ENCODE data around the gene MTFP1.
A peak's percentile ranks its signal among the peaks of the same experiment; 100 is the strongest.

Gene MTFP1

GRCh38 chr22:30436196-30436595 is 10.6 kb downstream of the MTFP1 start:
- TF ChIP-seq CTCF (IDR thresholded peaks at IDR 0.05; ENCODE audit: low read length) (no peak), EZH2 (IDR thresholded peaks at IDR 0.05; ENCODE audit: borderline replicate concordance, low read length) (no peak)
- Histone ChIP-seq H4K20me1 (ENCODE audit: insufficient read depth, low read length) (no peaks in the 10 kb centered on the region), H3K4me3 (ENCODE audit: low read depth, low read length, poor library complexity, severe bottlenecking) (peak overlapping the region; percentile 56), H3K79me2 (ENCODE audit: insufficient read depth, low read length) (no peaks in the 10 kb centered on the region), H3K4me1 (ENCODE audit: insufficient read depth, low read length, severe bottlenecking) (peaks cover 15% of the 10 kb centered on the region), H3K9me2 (ENCODE audit: low read depth, low read length) (no peaks in the 10 kb centered on the region), H3K36me3 (ENCODE audit: insufficient read depth, low read length) (no peaks in the 10 kb centered on the region; the same call in 1 of the 2 replicates), H2AFZ (ENCODE audit: low read length) (peak overlapping the region; percentile 90; the same call in 1 of the 2 replicates), H3K9me3 (ENCODE audit: low read length) (0 out of 2 replicates have a peak, but pooled peaks cover 2% of the 10 kb centered on the region), H3K27ac (ENCODE audit: low read depth, low read length, poor library complexity, severe bottlenecking) (no peak overlapping the region), H3K9ac (ENCODE audit: low read length) (no peak overlapping the region), H3K4me2 (ENCODE audit: low read length) (peak overlapping the region; percentile 65), H3K27me3 (ENCODE audit: insufficient read depth, low read length) (no peaks in the 10 kb centered on the region), H3F3A (ENCODE audit: insufficient read depth, low read length) (no peaks in the 10 kb centered on the region)

- H3K9me3 ChIP-seq (ENCODE audit: low read length), result 0 out of 2 replicates have a peak, but pooled peaks cover 2% of the 10 kb centered on the region
Observed at GRCh38 chr22:30438559-30438958, 13.0 kb downstream of the MTFP1 start.

GRCh38 chr22:30439226-30439625 is 13.7 kb downstream of the MTFP1 start:
- Histone ChIP-seq H4K20me1 (ENCODE audit: insufficient read depth, low read length) (no peaks in the 10 kb centered on the region), H3F3A (ENCODE audit: insufficient read depth, low read length) (no peaks in the 10 kb centered on the region), H3K4me1 (ENCODE audit: insufficient read depth, low read length, severe bottlenecking) (peaks cover 15% of the 10 kb centered on the region), H3K9me2 (ENCODE audit: low read depth, low read length) (no peaks in the 10 kb centered on the region), H2AFZ (ENCODE audit: low read length) (no peak overlapping the region), H3K4me3 (ENCODE audit: low read depth, low read length, poor library complexity, severe bottlenecking) (no peak overlapping the region), H3K27ac (ENCODE audit: low read depth, low read length, poor library complexity, severe bottlenecking) (no peak overlapping the region), H3K9me3 (ENCODE audit: low read length) (0 out of 2 replicates have a peak, but pooled peaks cover 2% of the 10 kb centered on the region), H3K36me3 (ENCODE audit: insufficient read depth, low read length) (no peaks in the 10 kb centered on the region; the same call in 1 of the 2 replicates), H3K4me2 (ENCODE audit: low read length) (no peak overlapping the region), H3K9ac (ENCODE audit: low read length) (no peak overlapping the region), H3K27me3 (ENCODE audit: insufficient read depth, low read length) (no peaks in the 10 kb centered on the region), H3K79me2 (ENCODE audit: insufficient read depth, low read length) (no peaks in the 10 kb centered on the region)
- TF ChIP-seq CTCF (IDR thresholded peaks at IDR 0.05; ENCODE audit: low read length) (no peak), EZH2 (IDR thresholded peaks at IDR 0.05; ENCODE audit: borderline replicate concordance, low read length) (no peak)

More at GRCh38 chr22:30438559-30438958, 13.0 kb downstream of the MTFP1 start:
- Histone ChIP-seq H3K4me1 (ENCODE audit: insufficient read depth, low read length, severe bottlenecking) (peaks cover 15% of the 10 kb centered on the region), H3K4me2 (ENCODE audit: low read length) (no peak overlapping the region), H3K9me2 (ENCODE audit: low read depth, low read length) (no peaks in the 10 kb centered on the region), H3K4me3 (ENCODE audit: low read depth, low read length, poor library complexity, severe bottlenecking) (no peak overlapping the region), H3K27me3 (ENCODE audit: insufficient read depth, low read length) (no peaks in the 10 kb centered on the region), H3K79me2 (ENCODE audit: insufficient read depth, low read length) (no peaks in the 10 kb centered on the region), H4K20me1 (ENCODE audit: insufficient read depth, low read length) (no peaks in the 10 kb centered on the region), H2AFZ (ENCODE audit: low read length) (no peak overlapping the region), H3K9ac (ENCODE audit: low read length) (no peak overlapping the region), H3F3A (ENCODE audit: insufficient read depth, low read length) (no peaks in the 10 kb centered on the region), H3K27ac (ENCODE audit: low read depth, low read length, poor library complexity, severe bottlenecking) (no peak overlapping the region), H3K36me3 (ENCODE audit: insufficient read depth, low read length) (no peaks in the 10 kb centered on the region; the same call in 1 of the 2 replicates)
- no peak for TF ChIP-seq EZH2 (IDR thresholded peaks at IDR 0.05; ENCODE audit: borderline replicate concordance, low read length)
- TF ChIP-seq CTCF (IDR thresholded peaks at IDR 0.05; ENCODE audit: low read length), result no peak

Measured in OCI-LY1 (cell line).